WTC11 (cell line): Measurements from ENCODE around the gene SORT1.
A peak's percentile ranks its signal among the peaks of the same experiment; 100 is the strongest.

Source experiments
- FOXK1 ChIP-seq: sonication (generic); formaldehyde crosslinking; IDR thresholded peaks from 2 replicates; pipeline ENCODE4 v1.8.0; 2022; ENCODE audit warnings: mild to moderate bottlenecking, moderate library complexity, missing genetic modification reagents
- RELA ChIP-seq: sonication (generic); formaldehyde crosslinking; IDR thresholded peaks from 2 replicates; pipeline ENCODE4 v1.8.1; 2022; ENCODE audit warnings: missing genetic modification reagents, mild to moderate bottlenecking, borderline replicate concordance
- SMAD4 ChIP-seq: sonication (generic); formaldehyde crosslinking; IDR thresholded peaks from 2 replicates; pipeline ENCODE4 v1.8.0; 2022; ENCODE audit warnings: mild to moderate bottlenecking, missing genetic modification reagents
- SP1 ChIP-seq: sonication (generic); formaldehyde crosslinking; conservative IDR thresholded peaks from 2 replicates; pipeline ENCODE4 v1.8.1; 2022; ENCODE audit warnings: missing genetic modification reagents
- TEAD1 ChIP-seq: sonication (generic); formaldehyde crosslinking; IDR thresholded peaks from 2 replicates; pipeline ENCODE4 v1.8.0; 2022; ENCODE audit warnings: mild to moderate bottlenecking, missing genetic modification reagents
- TEAD4 ChIP-seq: sonication (generic); formaldehyde crosslinking; IDR thresholded peaks from 2 replicates; pipeline ENCODE4 v1.8.0; 2022; ENCODE audit warnings: mild to moderate bottlenecking, missing genetic modification reagents
- ZBTB21 ChIP-seq: sonication (generic); formaldehyde crosslinking; IDR thresholded peaks from 2 replicates; pipeline ENCODE4 v1.8.1; 2023; ENCODE audit warnings: mild to moderate bottlenecking, missing genetic modification reagents, borderline replicate concordance
- ZNF219 ChIP-seq: sonication (generic); formaldehyde crosslinking; IDR thresholded peaks from 2 replicates; pipeline ENCODE4 v1.8.0; 2023; ENCODE audit warnings: missing genetic modification reagents, mild to moderate bottlenecking, borderline replicate concordance
- ZNF317 ChIP-seq: sonication (generic); formaldehyde crosslinking; IDR thresholded peaks from 2 replicates; pipeline ENCODE4 v1.8.1; 2023; ENCODE audit warnings: low read depth, mild to moderate bottlenecking, moderate library complexity, missing genetic modification reagents, borderline replicate concordance
- TF ChIP-seq, protein P1 (sequence below): fragments of 200-600 bp; IDR thresholded peaks from 2 replicates; pipeline ENCODE4 v1.8.0; 2022; ENCODE audit warnings: antibody characterized with exemption
- TF ChIP-seq, protein P2 (sequence below): sonication (generic); formaldehyde crosslinking; IDR thresholded peaks from 2 replicates; pipeline ENCODE4 v1.8.1; 2022; ENCODE audit warnings: low read depth, mild to moderate bottlenecking, moderate library complexity, missing genetic modification reagents, borderline replicate concordance
- TF ChIP-seq, protein P3 (sequence below): sonication (generic); formaldehyde crosslinking; IDR thresholded peaks from 2 replicates; pipeline ENCODE4 v1.8.0; 2022; ENCODE audit warnings: mild to moderate bottlenecking, missing genetic modification reagents
- TF ChIP-seq, protein P4 (sequence below): sonication (generic); formaldehyde crosslinking; conservative IDR thresholded peaks from 2 replicates; pipeline ENCODE4 v1.8.1; 2022; ENCODE audit warnings: mild to moderate bottlenecking, missing genetic modification reagents
- TF ChIP-seq, protein P5 (sequence below): sonication (generic); formaldehyde crosslinking; IDR thresholded peaks from 2 replicates; pipeline ENCODE4 v1.8.1; 2023; ENCODE audit warnings: mild to moderate bottlenecking, missing genetic modification reagents, moderate library complexity

DNA sequence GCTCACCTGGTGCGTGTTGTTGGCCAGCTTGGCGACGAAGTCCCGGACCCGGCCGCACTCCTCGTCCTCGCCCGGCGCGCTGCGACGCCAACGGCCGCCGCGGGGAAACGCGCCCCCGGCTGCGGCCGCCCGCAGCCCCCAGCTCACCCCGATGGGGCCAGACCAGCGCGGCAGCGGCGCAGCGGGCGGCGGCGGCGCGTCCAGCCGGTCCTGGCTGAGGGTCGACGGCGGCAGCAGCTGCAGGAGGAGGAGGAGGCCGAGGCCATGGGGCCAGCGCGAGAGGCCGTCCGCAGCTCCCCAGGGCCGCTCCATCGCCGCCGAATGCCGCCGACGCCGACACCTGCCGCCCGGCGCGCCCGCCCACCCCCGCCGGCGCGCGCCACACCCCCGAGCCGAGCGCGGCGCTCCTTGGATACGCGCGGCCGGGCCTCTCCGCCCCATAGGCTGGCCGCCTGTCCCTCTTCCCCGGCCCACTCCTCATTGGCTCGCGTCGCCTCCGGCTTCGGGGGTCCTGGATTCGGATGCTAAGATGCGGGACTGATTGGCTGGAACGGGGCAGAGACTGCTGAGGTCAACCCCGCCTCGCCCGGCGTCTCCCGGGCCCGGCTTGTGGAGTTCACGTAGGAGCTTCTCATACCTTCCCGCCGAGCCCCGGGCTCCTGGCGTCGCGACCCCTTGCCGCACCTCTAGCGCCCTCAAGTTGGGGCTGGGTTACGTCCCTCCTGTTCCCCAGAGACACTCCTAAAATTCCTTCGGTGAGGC lies at the start of gene SORT1:
- TF ChIP-seq, protein P1, sequence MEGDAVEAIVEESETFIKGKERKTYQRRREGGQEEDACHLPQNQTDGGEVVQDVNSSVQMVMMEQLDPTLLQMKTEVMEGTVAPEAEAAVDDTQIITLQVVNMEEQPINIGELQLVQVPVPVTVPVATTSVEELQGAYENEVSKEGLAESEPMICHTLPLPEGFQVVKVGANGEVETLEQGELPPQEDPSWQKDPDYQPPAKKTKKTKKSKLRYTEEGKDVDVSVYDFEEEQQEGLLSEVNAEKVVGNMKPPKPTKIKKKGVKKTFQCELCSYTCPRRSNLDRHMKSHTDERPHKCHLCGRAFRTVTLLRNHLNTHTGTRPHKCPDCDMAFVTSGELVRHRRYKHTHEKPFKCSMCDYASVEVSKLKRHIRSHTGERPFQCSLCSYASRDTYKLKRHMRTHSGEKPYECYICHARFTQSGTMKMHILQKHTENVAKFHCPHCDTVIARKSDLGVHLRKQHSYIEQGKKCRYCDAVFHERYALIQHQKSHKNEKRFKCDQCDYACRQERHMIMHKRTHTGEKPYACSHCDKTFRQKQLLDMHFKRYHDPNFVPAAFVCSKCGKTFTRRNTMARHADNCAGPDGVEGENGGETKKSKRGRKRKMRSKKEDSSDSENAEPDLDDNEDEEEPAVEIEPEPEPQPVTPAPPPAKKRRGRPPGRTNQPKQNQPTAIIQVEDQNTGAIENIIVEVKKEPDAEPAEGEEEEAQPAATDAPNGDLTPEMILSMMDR: no peak
- TF ChIP-seq, protein P2, sequence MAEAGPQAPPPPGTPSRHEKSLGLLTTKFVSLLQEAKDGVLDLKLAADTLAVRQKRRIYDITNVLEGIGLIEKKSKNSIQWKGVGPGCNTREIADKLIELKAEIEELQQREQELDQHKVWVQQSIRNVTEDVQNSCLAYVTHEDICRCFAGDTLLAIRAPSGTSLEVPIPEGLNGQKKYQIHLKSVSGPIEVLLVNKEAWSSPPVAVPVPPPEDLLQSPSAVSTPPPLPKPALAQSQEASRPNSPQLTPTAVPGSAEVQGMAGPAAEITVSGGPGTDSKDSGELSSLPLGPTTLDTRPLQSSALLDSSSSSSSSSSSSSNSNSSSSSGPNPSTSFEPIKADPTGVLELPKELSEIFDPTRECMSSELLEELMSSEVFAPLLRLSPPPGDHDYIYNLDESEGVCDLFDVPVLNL (CRISPR knock-in tag): no peak
- TF ChIP-seq FOXK1 (no peak; the same call in 1 of the 2 replicates), ZNF219 (CRISPR knock-in tag) (no peak), SP1 (peak; percentile 91), ZBTB21 (no peak), SMAD4 (no peak), TEAD4 (no peak), RELA (no peak), TEAD1 (CRISPR knock-in tag) (no peak), ZNF317 (CRISPR knock-in tag) (no peak)
- TF ChIP-seq, protein P3, sequence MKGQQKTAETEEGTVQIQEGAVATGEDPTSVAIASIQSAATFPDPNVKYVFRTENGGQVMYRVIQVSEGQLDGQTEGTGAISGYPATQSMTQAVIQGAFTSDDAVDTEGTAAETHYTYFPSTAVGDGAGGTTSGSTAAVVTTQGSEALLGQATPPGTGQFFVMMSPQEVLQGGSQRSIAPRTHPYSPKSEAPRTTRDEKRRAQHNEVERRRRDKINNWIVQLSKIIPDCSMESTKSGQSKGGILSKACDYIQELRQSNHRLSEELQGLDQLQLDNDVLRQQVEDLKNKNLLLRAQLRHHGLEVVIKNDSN (CRISPR knock-in tag): no peak
- TF ChIP-seq, protein P4, sequence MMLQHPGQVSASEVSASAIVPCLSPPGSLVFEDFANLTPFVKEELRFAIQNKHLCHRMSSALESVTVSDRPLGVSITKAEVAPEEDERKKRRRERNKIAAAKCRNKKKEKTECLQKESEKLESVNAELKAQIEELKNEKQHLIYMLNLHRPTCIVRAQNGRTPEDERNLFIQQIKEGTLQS (CRISPR knock-in tag): no peak
- TF ChIP-seq, protein P5, sequence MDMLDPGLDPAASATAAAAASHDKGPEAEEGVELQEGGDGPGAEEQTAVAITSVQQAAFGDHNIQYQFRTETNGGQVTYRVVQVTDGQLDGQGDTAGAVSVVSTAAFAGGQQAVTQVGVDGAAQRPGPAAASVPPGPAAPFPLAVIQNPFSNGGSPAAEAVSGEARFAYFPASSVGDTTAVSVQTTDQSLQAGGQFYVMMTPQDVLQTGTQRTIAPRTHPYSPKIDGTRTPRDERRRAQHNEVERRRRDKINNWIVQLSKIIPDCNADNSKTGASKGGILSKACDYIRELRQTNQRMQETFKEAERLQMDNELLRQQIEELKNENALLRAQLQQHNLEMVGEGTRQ (CRISPR knock-in tag): no peak
